Measurements from ENCODE around the gene ANO6. TPM values are rescaled to one million over a fixed set of nuclear protein-coding genes. Genes with fewer than 3 reads are reported as not detected.

The ANO6 gene
- total RNA-seq, 3 donors from 2014 or later (not counting 1 experiment from before 2014, with no cell fraction given), result 26.6 to 31.0 (median 30.4) TPM

DNA sequence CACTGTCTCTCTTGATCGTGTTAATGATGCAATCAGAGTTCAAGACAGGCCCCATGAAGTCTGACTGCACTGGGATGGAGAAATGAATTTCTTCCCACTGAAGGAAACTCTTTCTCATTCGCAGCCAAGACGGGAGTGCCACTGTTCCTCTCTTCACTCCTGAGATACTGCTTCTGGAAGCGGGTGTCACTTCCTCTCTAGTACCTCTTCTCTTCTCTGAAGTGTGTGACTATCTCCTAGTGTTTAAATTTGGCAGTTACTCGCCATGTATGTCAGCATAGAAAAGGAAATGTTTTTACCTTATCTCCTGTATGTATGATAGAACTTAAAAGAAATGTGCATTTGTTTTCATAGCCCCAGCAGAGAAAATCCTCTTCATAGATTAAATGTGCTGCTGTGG is 215.2 kb downstream of the ANO6 start:
- Histone ChIP-seq H3K36me3 (ENCODE audit: control insufficient read depth, insufficient read depth, low read length) (peaks cover 7% of the 10 kb centered on the region), H3K4me1 (ENCODE audit: control insufficient read depth, insufficient read depth, low read length) (no peaks in the 10 kb centered on the region), H3K9me3 (ENCODE audit: control insufficient read depth, insufficient read depth, low read length) (no peaks in the 10 kb centered on the region), H3K4me3 (ENCODE audit: low read length) (no peak overlapping the region), H3K27me3 (ENCODE audit: control insufficient read depth, insufficient read depth, low read length) (no peaks in the 10 kb centered on the region), H3K27ac (ENCODE audit: low read length) (no peak overlapping the region)
- H3K9me3 Mint-ChIP-seq, result no peaks in the 10 kb centered on the region
- H3K27me3 Mint-ChIP-seq (ENCODE audit: low read depth in 2 of 2), result no peaks in the 10 kb centered on the region
- no peak for DNase-seq
- H3K4me1 Mint-ChIP-seq, result peaks cover 11 to 12% of the 10 kb centered on the region in 2 donors
- H3K36me3 Mint-ChIP-seq, result peaks cover 18% of the 10 kb centered on the region
- TF ChIP-seq, protein P1, sequence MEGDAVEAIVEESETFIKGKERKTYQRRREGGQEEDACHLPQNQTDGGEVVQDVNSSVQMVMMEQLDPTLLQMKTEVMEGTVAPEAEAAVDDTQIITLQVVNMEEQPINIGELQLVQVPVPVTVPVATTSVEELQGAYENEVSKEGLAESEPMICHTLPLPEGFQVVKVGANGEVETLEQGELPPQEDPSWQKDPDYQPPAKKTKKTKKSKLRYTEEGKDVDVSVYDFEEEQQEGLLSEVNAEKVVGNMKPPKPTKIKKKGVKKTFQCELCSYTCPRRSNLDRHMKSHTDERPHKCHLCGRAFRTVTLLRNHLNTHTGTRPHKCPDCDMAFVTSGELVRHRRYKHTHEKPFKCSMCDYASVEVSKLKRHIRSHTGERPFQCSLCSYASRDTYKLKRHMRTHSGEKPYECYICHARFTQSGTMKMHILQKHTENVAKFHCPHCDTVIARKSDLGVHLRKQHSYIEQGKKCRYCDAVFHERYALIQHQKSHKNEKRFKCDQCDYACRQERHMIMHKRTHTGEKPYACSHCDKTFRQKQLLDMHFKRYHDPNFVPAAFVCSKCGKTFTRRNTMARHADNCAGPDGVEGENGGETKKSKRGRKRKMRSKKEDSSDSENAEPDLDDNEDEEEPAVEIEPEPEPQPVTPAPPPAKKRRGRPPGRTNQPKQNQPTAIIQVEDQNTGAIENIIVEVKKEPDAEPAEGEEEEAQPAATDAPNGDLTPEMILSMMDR (IDR thresholded peaks at IDR 0.05), result no peak
- ATAC-seq, result no peak
- no peak overlapping the region for H3K4me3 Mint-ChIP-seq
- 89% methylated on average over 3 of the region's 5 CpGs for WGBS (ENCODE audit: insufficient coverage)
- intact Hi-C loops (cut with micrococcal nuclease), result no loop called here
- H3K27ac Mint-ChIP-seq, result no peak overlapping the region

DNA sequence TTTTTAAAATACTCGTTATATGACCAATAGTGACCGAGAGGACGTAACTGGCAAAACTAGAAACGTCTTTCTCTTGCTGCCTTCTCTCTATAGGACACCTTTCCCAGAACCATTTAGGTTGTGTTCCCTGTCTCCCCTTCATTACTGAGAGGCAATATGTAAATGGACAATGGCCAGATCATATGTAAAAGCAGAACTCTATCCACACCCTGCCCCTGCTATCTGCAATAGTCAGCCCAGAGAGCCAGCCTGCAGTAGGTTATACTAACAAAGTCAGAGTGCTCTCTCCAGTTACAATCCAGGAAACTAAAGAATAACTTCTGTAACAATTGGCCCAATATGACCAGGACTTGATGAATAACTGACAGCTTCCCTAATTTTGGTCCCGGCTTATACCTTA is 216.8 kb downstream of the ANO6 start:
- ATAC-seq, result no peak

DNA sequence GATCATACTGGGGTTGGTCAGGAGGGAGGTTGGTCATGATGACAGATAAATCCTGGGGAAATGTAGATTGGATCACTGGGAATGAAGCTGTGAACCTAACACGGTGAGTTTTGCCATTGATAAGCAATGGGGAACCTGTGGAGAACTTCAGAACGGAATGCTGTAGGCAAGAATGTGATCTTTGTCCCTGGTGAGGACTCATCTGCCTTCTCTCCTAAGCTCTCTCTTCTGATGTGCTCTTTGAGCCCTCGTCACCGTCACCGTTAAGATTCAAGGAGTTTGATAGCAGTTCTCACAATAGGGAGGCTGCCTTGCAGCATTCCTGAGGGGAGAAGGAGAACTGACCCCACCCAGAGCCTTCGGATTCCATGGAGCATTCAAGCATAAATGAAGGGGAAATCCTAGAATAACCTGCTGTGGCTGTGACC is 217.6 kb downstream of the ANO6 start:
- peaks cover 2% of the 10 kb centered on the region for H3K36me3 ChIP-seq (ENCODE audit: control insufficient read depth, insufficient read depth, low read length)
- H3K27me3 ChIP-seq (ENCODE audit: control insufficient read depth, insufficient read depth, low read length), result no peaks in the 10 kb centered on the region
- Mint-ChIP-seq H3K36me3 (no peaks in the 10 kb centered on the region), H3K27me3 (ENCODE audit: low read depth in 2 of 2) (no peaks in the 10 kb centered on the region), H3K27ac (no peak overlapping the region), H3K4me1 (peaks cover 11 to 14% of the 10 kb centered on the region in 2 donors), H3K9me3 (no peaks in the 10 kb centered on the region), H3K4me3 (no peak overlapping the region)
- ATAC-seq (no peak), DNase-seq (no peak)
- H3K9me3 ChIP-seq (ENCODE audit: control insufficient read depth, insufficient read depth, low read length), result no peaks in the 10 kb centered on the region
- WGBS (ENCODE audit: insufficient coverage), result 96% methylated on average over 6 of the region's 6 CpGs
- no peak overlapping the region for H3K4me3 ChIP-seq (ENCODE audit: low read length)
- no peaks in the 10 kb centered on the region for H3K4me1 ChIP-seq (ENCODE audit: control insufficient read depth, insufficient read depth, low read length)
- TF ChIP-seq, protein P1 (IDR thresholded peaks at IDR 0.05), result no peak
- H3K27ac ChIP-seq (ENCODE audit: low read length), result no peak overlapping the region
- intact Hi-C loops (cut with micrococcal nuclease), result no loop called here

More for the DNA sequence above, 216.8 kb downstream of the ANO6 start:
- peaks cover 5% of the 10 kb centered on the region for H3K36me3 Mint-ChIP-seq
- H3K4me1 ChIP-seq (ENCODE audit: control insufficient read depth, insufficient read depth, low read length), result no peaks in the 10 kb centered on the region
- H3K27ac Mint-ChIP-seq, result no peak overlapping the region
- no peak overlapping the region for H3K27ac ChIP-seq (ENCODE audit: low read length)
- DNase-seq, result no peak
- WGBS (ENCODE audit: insufficient coverage), result 97% methylated on average over 5 of the region's 5 CpGs
- H3K36me3 ChIP-seq (ENCODE audit: control insufficient read depth, insufficient read depth, low read length), result peaks cover 2% of the 10 kb centered on the region
- peaks cover 11 to 14% of the 10 kb centered on the region in 2 donors for H3K4me1 Mint-ChIP-seq
- no peaks in the 10 kb centered on the region for H3K27me3 ChIP-seq (ENCODE audit: control insufficient read depth, insufficient read depth, low read length)
- no peaks in the 10 kb centered on the region for H3K27me3 Mint-ChIP-seq (ENCODE audit: low read depth in 2 of 2)
- no peak overlapping the region for H3K4me3 Mint-ChIP-seq
- H3K4me3 ChIP-seq (ENCODE audit: low read length), result no peak overlapping the region
- H3K9me3 ChIP-seq (ENCODE audit: control insufficient read depth, insufficient read depth, low read length), result no peaks in the 10 kb centered on the region
- intact Hi-C loops (cut with micrococcal nuclease), result no loop called here
- no peaks in the 10 kb centered on the region for H3K9me3 Mint-ChIP-seq
- TF ChIP-seq, protein P1 (IDR thresholded peaks at IDR 0.05), result no peak

DNA sequence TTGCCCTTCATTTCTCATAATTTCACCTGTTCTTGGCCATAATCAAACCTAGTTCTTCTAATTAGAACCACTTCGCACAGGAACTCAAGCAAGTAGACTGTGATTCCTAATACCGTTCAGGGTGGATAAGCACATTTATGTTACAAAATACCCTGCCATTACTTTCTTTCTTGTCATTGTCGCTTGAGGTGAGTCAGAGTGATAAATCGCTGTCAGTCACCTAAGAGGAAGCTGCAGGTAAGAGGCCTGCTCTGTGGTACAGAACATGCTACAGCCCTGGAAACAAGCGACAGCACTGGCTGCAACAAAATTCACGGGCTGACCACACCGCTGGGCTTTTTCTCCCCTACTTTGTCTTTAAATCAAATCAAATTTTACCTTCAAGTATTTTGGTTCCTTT is 218.2 kb downstream of the ANO6 start:
- no peak overlapping the region for H3K4me3 ChIP-seq (ENCODE audit: low read length)
- no peaks in the 10 kb centered on the region for H3K9me3 Mint-ChIP-seq
- ATAC-seq (no peak), DNase-seq (no peak)
- TF ChIP-seq, protein P1 (IDR thresholded peaks at IDR 0.05), result no peak
- H3K36me3 ChIP-seq (ENCODE audit: control insufficient read depth, insufficient read depth, low read length), result peaks cover 2% of the 10 kb centered on the region
- intact Hi-C loops (cut with micrococcal nuclease), result no loop called here
- no peak overlapping the region for H3K27ac ChIP-seq (ENCODE audit: low read length)
- H3K4me1 ChIP-seq (ENCODE audit: control insufficient read depth, insufficient read depth, low read length), result no peaks in the 10 kb centered on the region
- H3K9me3 ChIP-seq (ENCODE audit: control insufficient read depth, insufficient read depth, low read length), result no peaks in the 10 kb centered on the region
- no peaks in the 10 kb centered on the region for H3K27me3 Mint-ChIP-seq (ENCODE audit: low read depth in 2 of 2)
- no peaks in the 10 kb centered on the region for H3K36me3 Mint-ChIP-seq
- peaks cover 11 to 14% of the 10 kb centered on the region in 2 donors for H3K4me1 Mint-ChIP-seq
- no peak overlapping the region for H3K27ac Mint-ChIP-seq
- WGBS (ENCODE audit: insufficient coverage), result 93% methylated on average over 7 of the region's 7 CpGs
- no peaks in the 10 kb centered on the region for H3K27me3 ChIP-seq (ENCODE audit: control insufficient read depth, insufficient read depth, low read length)
- H3K4me3 Mint-ChIP-seq, result no peak overlapping the region
